NK-92 (cell line): ENCODE data around the gene SHC2.
"Not testable (repeated sequence)": the region's sequence is repeated elsewhere in the genome, so short reads cannot be mapped to it uniquely, and the experiment has no call there.

Experiments used
- DNase-seq: peaks from one replicate; lab custom pipeline; 2025; ENCODE audit not compliant: unreplicated experiment; lab: John Stamatoyannopoulos, UW

Gene SHC2

DNA sequence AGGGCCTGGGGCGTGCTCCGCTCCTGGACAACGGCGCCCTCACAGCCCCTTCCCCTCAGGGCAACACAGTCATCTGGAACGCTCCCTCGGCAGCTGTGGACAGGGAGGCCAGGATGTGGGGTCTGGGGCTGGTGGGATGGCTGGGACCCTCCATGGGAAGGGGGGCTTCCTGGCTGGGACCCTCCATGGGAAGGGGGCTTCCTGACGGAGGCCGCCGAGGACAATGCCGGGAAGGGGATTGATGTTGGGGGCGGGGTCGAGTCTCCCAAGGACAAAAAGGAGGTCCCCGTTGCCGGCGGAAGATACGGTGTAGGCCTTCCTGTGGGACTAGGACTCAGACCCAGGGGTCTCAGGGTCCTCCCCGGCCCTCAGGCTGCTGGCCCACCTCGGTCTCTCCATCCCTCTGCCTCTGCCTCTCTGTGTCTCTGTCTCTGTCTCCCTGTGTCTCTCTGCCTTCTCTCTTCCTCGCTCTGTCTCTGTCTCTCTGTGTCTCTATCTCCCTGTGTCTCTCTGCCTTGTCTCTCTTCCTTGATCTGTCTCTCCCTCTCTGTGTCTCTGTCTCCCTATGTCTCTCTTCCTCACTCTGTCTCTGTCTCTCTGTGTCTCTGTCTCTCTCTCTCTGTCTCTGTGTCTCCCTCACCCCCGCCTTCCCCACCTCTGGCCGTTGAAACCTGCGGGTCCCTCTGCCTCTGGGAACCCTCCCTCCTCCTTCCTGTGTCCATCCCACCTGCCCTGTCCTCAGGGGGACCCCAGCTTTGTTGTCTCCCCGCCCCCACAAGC, 32.7 kb upstream of the SHC2 start:
- DNase-seq = no peak

- DNase-seq = no peak
Measured at GRCh38 chr19:492091-492531, 31.3 kb upstream of the SHC2 start.

- DNase-seq = no peak
Measured at GRCh38 chr19:491146-491741, 30.4 kb upstream of the SHC2 start.

GRCh38 chr19:489418-490196, 28.8 kb upstream of the SHC2 start:
- no peak for DNase-seq

DNA sequence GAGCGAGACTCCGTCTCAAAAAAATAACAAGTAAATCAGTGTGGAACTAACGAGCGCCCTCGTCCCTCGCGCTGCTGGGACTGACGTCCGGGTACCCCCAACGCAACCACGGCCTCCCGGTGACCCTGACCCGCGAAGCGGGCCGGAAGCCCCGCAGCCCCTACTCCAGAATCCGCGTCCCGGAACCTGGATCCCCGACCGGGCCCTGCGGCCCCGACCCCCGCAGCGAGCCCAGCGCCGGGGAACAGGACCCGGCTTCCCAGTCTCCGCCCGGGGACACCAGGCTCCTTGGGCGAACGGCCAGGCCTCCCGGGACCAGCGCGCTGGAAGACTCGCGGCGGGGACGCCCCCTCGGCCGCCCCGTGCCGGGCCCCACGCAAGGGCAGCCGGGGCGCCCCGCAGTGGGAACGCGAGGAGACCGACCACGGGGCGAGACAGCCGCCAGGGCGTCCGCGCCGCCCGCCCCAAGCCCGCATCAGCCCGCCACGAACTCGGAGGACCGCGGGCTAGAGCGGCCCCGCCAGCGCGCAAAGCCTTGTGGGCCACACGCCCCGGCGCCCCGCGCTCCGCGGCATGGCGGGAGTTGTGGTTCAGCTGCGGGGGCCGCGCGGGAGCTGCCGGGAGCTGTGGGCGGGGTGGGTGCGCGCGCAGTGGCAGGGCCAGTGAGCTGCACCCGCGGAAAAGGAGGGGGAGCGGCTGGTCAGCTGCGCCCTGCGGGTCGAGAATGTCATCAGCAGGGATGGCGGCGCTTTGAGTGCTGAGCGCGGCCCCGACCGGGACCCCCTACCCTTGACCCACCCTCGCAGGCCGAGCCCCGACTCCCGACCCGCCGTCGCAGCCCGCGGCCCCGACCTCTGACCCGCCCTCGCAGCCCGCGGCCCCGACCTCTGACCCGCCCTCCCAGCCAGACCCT, 27.9 kb upstream of the SHC2 start:
- peak; percentile 32 for DNase-seq

DNA sequence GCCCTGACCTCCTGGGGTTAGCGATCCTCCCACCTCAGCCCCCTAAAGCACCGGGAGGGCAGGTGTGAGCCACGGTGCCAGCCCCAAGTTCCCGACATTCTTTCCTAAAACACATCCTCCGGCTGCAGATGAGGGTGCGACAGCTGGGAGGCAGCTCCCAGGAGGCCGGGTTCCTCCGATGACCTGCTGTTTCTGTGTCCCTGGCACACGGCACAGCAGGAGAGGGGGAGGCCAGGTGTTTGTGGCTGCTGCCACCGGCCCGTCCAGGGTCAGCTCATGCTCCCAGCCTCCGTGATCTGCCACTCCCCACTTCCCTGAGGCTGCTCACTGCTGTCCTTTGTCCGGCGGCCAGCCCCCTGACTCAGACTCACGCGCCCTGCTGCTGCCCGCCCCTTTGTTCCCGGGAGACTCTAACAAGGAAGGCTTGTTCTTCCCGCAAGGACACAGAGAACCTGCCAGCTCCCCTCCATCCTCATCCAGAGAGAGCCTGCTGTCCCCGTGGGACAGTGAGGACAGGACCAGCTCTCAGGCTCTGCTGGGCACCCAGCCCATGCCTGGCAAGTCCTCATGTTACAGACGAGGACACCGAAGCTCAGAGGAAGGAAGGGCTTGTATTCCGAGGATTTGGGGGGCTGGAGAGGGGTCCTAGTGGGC, 24.9 kb upstream of the SHC2 start:
- DNase-seq = no peak

DNA sequence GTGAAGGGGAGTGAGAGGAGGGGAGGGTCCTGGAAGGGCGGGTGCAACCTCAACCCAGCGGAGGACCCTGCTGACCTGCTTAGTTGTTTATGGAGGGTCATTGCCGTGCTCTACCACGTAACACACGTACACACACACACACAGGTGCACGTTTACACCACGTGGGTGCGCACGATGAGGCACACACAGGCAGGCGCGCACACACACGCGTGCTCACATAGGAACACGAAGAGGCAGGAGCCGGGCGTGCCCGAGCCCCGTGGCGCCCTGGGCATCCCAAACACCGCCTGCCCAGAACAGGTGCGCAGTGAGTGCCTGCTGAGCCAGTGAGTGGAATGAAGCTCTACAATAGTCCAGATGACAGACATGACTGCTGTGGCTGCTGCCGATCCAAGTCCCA, 24.2 kb upstream of the SHC2 start:
- DNase-seq = no peak

GRCh38 chr19:484494-484893, 23.7 kb upstream of the SHC2 start:
- no peak for DNase-seq

DNA sequence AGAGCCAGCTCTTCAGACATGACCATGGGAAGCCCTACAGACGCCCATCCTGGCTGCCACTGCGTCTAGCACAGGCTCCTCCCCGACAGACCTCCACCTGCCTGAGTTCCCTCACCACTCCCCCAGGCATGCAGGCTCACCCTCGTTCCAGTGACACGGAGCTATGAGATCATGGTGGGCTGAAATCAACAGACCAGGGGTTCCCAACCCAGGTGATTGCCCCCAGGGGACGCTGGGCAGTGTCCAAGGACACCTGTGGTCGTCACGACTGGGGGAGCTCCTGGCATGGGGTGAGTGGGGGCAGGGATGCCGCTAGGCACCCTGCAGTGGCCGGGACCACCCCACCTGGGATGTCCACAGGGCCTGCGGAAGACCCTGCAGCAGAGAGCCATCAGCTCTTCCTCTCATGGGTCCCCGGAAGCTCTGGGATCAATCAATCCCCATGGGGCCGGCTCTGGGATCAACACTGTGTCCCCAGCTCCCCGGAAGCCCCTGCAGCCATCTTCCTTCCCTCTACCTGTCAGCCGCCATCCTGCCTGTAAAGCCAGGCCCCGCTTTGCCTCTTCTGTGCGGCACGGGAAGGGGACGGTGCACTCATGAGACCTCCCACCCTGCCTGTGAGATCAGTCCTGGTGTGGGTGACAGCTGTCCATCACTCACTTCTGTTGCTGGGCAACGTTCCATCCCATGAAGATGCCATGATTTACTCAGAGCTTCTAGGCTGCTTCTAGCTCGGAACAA, 22.7 kb upstream of the SHC2 start:
- no peak for DNase-seq

DNA sequence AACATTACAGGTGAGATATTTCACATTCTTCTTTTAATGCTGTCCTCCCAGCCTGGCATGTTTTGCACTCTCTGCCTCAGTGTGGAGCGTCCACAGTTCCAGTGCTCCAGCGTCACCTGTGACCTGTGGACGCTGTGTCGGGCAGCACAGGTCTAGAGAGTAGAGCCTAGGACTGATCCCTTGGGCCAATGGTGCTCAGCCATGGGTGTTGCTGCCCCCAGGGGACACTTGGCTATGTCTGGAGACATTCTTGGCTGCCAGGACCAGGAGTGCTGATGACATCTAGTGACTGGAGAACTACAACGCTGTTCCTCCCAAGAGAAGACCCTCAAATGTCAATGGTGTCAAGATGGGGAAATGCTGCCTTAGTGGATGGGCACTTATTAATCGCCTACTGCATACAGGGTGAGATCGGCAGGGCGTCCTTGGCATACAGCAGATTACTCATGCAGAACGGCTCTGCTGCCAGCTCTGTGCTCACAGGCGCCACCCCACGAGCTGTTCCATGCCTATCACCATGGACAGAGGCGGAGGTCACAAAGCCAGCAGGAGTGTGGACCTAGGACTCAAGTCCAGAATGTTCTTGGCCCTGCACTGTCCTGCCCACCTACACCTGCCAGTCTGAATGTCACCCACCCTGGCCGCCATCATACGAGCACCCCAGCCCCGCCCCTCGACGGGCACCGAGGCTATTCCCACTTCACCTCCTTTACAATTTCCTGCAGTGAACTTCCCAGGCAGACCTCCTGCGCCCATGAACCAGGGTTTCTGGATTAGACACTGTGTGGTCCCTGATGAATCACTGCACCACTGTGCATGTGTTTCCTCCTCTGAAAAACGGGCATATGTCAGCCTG, 21.6 kb upstream of the SHC2 start:
- no peak for DNase-seq

- not testable (repeated sequence) for DNase-seq
Measured at GRCh38 chr19:481100-481499, 20.3 kb upstream of the SHC2 start.

GRCh38 chr19:480016-480855, 19.4 kb upstream of the SHC2 start:
- no peak for DNase-seq

GRCh38 chr19:478976-479375, 18.1 kb upstream of the SHC2 start:
- DNase-seq = no peak

DNA sequence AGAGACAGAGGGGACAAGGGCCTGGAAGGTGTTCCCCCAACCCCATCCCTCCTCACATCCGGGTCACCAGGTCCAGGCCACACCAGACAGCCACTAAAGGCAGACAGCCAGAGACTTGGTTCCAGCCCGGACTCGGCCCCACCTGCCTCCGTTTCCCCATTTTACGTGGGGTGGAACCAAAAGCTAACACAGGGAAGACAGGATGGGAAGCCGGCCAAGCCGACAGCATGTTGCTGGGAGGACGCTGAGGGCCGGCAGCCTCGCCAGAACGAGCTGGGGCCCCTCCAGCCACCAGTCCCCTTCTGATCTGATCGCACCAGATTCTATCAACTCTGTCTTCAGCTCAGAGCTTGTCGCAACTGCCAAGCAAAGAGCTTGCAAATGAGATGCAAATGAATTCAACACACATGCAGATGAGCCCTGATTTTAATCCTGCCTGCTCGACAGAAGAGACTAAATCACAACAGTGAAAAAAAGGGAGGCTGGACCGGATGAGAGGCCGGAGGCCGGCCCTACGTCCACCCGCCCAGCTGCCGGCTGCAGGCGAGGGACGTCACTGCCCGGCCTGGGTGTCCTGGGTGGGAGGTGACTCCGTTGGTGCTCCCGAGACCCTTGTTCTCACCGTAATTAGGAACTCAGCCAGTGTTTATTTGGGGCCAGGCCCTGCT, 17.5 kb upstream of the SHC2 start:
- no peak for DNase-seq

DNA sequence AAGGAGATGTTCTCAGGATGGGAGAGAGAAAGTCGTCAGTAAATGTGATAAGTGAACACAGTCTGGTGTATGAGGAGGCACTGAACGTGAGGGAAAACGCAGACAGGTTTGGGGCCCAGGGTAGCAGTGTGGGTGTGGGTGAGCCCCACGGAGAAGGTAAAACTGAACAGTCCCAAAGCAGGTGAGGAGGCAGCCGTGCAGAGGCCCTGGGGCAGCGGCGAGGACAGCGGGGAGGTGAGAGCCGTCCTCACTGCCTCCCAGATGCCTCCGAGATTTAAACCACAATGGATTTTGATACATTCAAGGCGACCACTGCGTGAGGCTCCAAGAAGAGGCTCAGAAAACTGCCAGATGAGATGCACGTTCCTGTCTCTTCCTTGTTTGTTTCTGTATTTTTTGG, 14.5 kb upstream of the SHC2 start:
- no peak for DNase-seq

GRCh38 chr19:474126-475078, 13.6 kb upstream of the SHC2 start:
- no peak for DNase-seq
